SK-N-DZ (cell line): ENCODE data around the gene ERP27. TPM values are rescaled to one million over a fixed set of nuclear protein-coding genes. Genes with fewer than 3 reads are reported as not detected.

Experiments used
- DNase-seq: peaks from one replicate; pipeline ENCODE4 v3.0.0-alpha.2; 2015; ENCODE audit warnings: low spot score
- polyA plus RNA-seq, 2 experiments: library from polyadenylated mRNA; depleted of rRNA; stranded (reverse); fragments of >200 nt; gene quantifications; 2 replicates each; pipeline ENCODE4 v1.2.3, GENCODE V29; 2014

The ERP27 gene
- not detected in 2 replicates for polyA plus RNA-seq (2014; cell fraction: cytosol; rRNA removed)
- polyA plus RNA-seq (2014; cell fraction: nucleus; rRNA removed): 0.07 TPM in 1 of 2 replicates, not detected in the other

- DNase-seq: no peak
These were observed at the start of gene ERP27 for GRCh38 chr12:14938301-14938700. Gene ERP27 (minus strand): TSS chr12:14938537. CDS start chr12:14938508, 29 bp downstream.

- DNase-seq: no peak
These were observed 49.7 kb upstream of the ERP27 start for GRCh38 chr12:14988035-14988434.

GRCh38 chr12:14986449-14986848, 48.1 kb upstream of the ERP27 start:
- DNase-seq: no peak

- no peak for DNase-seq
These were observed 46.5 kb upstream of the ERP27 start for GRCh38 chr12:14984766-14985285.

GRCh38 chr12:14984036-14984435, 45.7 kb upstream of the ERP27 start:
- DNase-seq: no peak

- no peak for DNase-seq
These were observed 44.7 kb upstream of the ERP27 start for GRCh38 chr12:14982991-14983390.

GRCh38 chr12:14982562-14982961, 44.2 kb upstream of the ERP27 start:
- DNase-seq: no peak

- no peak for DNase-seq
These were observed 42.7 kb upstream of the ERP27 start for GRCh38 chr12:14981049-14981448.

- no peak for DNase-seq
These were observed 41.1 kb upstream of the ERP27 start for GRCh38 chr12:14979468-14979867.

GRCh38 chr12:14976658-14977057, 38.3 kb upstream of the ERP27 start:
- no peak for DNase-seq

- DNase-seq: no peak
These were observed 37.1 kb upstream of the ERP27 start for GRCh38 chr12:14975457-14975856.

- no peak for DNase-seq
These were observed 36.3 kb upstream of the ERP27 start for GRCh38 chr12:14974633-14975032.

GRCh38 chr12:14972816-14973215, 34.5 kb upstream of the ERP27 start, which contains the start of gene PDE6H:
Gene PDE6H (plus strand): TSS chr12:14973042. CDS start chr12:14978013, 4,971 bp downstream.
- no peak for DNase-seq

- no peak for DNase-seq
These were observed 32.1 kb upstream of the ERP27 start for GRCh38 chr12:14970473-14970872.

- no peak for DNase-seq
These were observed 30.1 kb upstream of the ERP27 start for GRCh38 chr12:14968478-14968877.

GRCh38 chr12:14965221-14965620, 26.9 kb upstream of the ERP27 start:
- no peak for DNase-seq

GRCh38 chr12:14964406-14964805, 26.1 kb upstream of the ERP27 start:
- DNase-seq: no peak

- DNase-seq: no peak
These were observed 25.2 kb upstream of the ERP27 start for GRCh38 chr12:14963520-14963919.

GRCh38 chr12:14962797-14963196, 24.5 kb upstream of the ERP27 start:
- DNase-seq: no peak

GRCh38 chr12:14962153-14962539, 23.8 kb upstream of the ERP27 start:
- no peak for DNase-seq

GRCh38 chr12:14961466-14962152, 23.3 kb upstream of the ERP27 start, which contains the start of gene ARHGDIB:
Gene ARHGDIB (minus strand): TSS chr12:14961601. CDS start chr12:14950712, 10,889 bp downstream.
- peak; percentile 41 for DNase-seq

GRCh38 chr12:14960548-14961465, 22.5 kb upstream of the ERP27 start:
- no peak for DNase-seq
